HG03575 (cell line): ENCODE measurements around the gene PIGZ.

Source experiments
- ATAC-seq: cut with Tn5 transposase; IDR thresholded peaks from one replicate; pipeline ENCODE4 v1.9.1; 2021; ENCODE audit not compliant: unreplicated experiment, insufficient number of reproducible peaks, low FRiP score; ENCODE audit errors: extremely low read depth

The PIGZ gene

DNA sequence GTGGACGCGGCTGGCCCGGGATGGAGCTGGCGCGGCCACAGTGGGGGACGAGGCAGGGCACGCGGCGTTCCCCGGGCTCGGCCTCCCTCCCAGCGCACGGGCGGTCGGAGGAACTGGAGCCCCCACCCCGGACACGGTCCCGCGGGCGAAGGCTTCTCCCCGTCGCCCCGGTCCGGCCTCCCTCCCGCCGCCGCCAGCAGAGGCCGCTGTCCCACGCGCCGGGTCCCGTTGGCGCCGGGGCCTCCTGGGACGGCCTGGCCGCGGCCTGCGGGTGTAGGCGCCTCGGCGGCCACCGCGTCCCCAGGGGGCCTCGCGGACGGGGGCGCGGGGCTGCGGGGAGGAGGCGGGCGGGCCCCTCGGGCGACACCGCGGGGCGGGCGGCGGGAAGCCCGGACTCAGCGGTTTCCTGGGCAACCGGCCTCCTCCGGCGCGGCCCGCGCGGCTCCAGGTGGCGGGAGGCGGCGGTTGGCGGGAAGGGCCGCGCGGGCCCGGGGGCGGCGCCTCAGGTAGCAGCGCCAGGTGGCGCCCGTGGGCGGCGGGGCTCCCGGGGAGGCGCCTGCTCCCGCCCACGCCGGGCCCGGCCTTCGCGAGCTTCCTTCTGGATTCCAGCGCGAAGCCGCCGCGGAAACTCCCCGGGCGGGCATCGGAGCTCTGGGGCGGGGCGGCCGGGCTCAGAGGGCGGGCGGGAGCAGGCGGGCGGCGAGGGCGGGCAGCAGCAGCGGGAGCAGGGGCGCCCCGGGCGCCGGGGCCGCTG is 34.2 kb upstream of the PIGZ start:
- ATAC-seq, result no peak

DNA sequence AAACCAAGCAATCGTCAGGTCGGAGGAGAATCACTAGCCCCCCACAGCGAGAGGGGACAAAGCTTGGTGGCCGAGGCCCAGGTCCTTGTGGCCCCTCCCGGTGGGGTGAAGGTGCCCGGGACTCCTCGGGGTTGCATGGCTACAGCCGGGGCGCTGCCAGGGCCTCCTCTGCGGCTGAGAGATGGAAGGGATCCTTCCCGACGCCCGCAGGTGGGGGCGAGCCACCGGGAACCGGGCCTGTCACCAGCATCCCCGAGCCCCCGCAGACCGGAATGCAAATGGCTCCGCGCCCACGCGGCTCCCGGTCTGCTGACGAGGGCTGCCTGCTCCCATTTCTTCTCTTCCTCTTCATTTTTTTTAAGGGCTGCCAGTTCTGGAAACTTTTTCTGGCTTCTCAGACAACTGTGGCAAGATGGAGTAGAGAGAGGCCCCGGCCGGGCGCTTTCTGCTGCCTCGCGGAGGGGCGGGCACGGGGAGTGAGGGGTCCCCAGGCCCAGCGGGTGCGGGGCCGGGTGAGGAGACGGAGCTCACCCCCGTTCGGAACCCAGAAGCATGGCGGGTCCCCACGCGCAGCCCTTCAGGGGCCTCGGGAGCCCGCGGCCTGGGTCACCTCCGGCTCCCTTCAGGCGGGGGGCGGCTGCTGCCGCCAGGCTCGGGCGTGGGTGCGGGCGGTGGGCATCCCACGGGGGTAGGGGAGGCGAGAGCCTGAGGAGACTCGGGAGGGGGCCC is 33.5 kb upstream of the PIGZ start:
- no peak for ATAC-seq

DNA sequence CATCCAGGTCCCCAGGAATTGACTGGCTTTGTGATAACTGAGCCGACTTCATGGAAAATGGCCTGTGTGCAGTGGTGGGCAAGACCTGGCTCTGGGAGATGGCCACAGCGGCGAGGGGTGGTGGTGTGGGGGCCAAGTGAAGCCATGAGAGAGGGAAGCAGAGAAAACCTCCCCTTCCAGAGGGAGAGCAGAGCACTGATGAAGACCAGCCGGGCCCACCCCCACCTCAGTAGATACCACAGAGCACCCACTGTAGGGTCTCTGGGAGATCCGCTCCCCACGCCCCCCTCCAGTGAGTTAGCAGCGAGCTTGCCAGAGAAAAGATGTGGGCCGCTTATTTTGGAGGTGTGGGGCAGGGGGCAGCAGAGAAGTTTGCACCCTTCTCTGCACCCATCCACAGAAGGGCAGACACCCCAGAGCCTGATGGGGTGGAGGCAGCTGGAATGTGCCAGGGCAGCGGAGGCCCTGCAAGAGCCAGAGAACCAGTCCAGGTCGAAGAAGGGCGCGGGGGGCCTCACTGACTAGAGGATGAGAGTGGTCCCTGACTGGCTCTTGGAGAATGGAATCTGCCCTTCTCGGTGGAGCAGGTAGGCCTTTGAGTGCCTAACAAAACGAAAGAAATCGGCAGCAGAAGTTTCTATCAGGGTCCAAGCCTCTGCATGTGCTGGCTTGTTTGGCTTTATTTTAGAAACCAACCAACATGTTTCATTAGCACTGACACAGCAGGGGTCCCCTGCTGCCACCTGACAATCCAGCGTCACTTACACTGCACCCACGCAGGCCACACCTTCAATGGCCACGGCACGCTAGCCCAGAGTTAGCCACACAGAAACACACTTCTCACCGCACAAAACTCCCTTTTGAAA is 32.7 kb upstream of the PIGZ start:
- ATAC-seq, result no peak

DNA sequence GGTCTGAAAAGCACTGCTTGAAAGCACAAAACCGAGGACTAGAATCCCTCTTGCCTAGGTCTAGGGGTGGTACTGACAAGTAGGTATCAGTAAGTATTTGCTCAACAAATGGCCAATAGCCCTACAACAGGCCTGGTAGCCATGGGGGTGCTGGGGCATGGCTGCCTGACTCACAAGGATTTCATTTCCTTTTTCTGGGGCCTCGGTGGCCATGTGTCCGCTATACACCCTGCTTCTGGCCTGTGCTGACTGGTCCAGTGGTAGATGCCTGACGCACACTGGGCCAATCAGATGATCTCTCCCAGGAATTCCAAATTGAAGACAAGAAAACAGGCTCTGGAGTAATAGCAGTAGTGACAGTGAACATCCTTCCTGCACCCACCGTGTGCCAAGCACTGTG is 31.6 kb upstream of the PIGZ start:
- no peak for ATAC-seq

DNA sequence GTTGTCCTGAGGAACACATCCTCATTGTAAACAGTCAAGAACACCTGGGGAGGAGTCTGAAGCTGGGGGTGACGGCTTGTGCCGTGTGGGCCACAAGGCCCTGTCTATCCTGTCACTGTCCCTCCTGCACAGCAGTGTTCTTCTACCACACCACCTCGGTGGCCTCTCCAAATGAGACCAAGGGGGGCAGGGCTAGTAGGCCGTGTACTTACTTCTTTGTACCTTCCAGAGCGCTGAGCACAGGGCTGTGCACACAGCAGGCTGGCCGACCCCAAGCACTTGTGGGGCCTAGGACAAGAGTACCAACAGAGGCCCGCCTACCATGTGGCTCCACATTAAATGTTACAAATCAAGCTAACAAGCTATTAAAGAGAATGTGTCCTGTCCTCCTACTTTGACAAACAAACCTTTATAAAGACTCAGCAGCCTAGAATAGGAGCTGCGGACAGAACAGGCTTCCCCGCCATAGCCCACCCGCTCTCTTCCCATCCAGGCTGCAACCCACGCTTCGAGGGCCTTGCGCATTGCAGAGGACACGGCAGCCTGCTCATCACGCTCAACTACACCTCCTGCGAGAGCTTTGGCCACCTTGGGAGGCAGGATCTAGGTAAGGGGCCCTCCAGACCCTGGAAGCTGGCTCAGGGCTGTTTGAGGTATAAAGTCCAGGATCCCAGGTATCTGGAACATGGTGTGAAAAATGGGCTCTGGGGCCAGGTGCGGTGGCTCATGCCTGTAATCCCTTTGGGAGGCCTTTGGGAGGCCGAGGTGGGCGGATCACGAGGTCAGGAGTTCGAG is 30.5 kb upstream of the PIGZ start:
- no peak for ATAC-seq

DNA sequence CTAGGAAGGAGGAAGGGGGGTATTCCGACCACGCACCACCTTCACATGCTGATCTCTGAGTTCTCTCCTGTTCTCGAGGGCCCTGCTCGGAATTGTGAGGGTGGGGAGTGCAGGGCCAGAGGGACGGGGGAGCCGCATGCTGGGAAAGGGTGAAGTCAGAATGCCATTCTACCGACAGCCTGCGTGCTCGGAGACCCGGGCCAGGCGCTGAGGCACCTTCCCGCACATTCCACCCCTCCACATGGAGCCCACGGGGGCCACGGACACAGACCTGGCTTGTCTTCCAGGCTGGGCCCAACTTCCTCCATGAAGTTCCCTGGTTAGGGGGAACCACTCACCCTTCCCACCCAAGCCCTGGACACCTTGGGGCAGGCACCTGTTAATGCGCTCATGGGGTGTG is 28.7 kb upstream of the PIGZ start:
- no peak for ATAC-seq

DNA sequence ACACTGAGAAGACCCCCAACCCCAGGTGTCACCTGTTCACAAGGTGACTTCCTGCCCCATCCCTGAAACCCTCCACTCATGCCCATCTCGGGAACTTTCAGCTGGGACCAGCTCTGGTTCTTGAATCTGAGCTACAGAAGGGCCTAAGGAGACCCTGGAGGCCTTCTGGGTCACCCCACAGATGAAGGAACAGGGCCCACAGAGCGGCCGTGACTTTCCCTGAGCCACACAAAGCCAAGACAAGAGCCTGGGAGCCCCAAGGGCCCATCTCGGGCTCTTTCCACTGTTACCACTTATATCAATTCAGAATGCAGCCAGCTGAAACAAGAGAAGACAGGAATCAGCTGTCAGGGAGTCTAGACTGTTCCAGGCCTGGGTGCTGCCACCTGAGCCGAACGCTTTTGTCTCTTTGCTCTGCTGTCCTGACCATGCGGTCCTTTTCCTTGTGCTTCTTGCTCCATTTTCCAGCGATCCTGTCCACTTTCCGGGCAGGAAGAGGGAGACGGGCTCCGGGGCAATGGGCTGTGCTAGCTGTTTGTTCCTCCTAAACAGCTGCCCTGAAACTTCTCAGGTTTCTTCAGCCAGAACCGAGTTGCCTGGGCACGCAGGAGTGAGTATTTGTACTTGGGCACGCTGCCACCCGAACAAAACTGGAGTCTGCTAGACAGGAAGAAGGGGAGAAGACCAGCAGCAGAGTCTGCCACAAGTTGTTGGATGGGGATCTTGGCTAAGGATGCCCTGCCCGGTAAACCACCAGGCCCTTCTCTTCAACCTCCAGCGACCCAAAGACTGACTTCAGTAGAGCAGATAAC is 28.0 kb upstream of the PIGZ start:
- ATAC-seq, result no peak

DNA sequence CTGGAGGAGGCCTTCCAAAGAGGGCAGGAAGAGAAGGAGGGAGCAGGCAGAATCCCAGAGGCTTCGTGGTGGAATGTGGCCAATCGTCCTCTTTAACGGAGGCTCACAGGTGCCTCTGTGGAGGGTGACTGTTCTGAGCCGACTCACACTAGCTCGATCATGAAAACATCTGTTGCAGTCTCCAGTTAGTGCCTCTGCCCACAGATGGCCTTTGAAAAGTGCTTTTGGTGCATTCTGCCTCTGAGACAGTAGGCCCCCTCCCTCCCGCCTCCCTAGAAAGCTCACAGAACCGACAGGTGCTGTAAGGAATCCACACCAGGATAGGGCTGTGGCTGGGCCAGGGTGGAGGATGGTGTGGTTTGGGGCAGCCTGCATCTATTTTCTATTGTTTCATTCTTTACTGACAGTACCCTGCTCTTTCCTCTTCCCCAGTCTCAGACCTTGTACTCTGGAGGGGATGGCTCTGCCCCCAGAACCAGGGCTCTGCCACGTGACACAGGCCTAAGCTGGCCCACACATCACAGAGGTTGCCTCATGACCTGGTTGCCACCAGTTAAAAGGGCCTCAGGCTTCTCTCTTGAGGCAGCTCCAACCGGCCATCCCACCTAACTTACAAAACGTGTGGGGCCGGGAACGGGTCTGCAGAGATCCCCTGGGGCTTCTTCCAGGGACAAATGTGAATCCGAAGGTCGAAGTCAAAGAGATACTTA is 27.2 kb upstream of the PIGZ start:
- no peak for ATAC-seq

DNA sequence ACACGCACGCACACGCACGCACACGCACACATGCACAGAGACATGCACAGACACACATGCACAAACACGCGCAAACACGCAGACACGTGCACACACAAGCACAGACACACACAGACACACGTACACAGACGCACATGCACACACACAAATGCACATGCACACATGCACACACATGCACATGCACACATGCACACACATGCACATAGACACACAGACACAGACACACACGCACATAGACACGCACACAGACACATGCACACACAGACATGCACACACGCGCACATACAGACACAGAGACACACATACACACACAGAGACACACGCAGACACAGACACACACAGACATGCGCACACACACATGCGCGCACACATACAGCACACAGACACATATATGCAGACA is 26.4 kb upstream of the PIGZ start:
- no peak for ATAC-seq

DNA sequence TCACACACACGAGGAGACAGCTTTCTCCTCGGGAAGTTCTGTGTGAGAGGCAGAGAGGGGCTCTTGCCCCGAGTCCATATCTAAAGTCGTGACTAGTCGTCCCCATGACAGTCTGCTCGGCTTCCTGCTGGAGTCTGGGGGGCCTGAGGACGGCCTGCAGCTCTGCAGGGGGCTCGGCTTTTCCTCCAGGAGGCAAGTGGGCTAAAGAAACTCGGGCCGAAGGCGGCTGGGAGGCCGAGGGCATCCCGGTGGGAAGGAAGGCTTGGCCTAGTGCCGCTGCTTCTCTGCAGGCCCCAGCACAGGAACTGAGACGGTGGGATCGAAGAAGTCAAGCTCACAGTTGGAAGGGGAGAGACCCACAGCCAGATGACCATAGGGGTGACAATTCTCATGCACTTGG is 25.4 kb upstream of the PIGZ start:
- no peak for ATAC-seq

DNA sequence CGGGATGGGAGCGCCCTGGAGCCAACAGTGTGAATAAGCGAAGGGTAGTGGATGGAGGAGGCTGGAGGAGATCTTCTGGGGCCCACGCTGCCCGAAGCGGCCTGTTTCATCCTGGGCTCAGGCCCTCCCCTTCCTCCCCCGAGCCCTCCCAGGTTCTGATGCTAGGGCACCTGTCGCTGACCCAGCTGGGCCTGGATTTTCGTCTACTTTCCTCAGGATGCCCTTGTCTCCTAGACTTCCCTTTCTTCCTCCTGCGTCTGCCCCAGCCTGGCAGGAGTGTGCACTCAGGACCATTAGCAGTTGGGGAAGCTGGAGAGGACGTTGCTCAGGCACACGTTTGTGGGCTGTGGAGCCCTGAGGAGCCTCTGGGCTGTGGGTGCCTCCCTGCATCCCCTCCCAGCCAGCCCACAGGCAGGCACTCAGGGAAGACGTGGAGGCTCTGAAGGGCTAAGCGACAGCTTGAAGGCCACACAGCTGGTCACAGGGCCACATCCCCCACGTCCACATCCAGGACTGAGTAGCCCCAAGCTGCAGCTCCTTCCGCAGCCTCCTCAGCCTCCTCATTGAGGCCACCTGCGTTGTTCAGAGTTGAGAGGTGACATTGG is 23.9 kb upstream of the PIGZ start:
- no peak for ATAC-seq

DNA sequence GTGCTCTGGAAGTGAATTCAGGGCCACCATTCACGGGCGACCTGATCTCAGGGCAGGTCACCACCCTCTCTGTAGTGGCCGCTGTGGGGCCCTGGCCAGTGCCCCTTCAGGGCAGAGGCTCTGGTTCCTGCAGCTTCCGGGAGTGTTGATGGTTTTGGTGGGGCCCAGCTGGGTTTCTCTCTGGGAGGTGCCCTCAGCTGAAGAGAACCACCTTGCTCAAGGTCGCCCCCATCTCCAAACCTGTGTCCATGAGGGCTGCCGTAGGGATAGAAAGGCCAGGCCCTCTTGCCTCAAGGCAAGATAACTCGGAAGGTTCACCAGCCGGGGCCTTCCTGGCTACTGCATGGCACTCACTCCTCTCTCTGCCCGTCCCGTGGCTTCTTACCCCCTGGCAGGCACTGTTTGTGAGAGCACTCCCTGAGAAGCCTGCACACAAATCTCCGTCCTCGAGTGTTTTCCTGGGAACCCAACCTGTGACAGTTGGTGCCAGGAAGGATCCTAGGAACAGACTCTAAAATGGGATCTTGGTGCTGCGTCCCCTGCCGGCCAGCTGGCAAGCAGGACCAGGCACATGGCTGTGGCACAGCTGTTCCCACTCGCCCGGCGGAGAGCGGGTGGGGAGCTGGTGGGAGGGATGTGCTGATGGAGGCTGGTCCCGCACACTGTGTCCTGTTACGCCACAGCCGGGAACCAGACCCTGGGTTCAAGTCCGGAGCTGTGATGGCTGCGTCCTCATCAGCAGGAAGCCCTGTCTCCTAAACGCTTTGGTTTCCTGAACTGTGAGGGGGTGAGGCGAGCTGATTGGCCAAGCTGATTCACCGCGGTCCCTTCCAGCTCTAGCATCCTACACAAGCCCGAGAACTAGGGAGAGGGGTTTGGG is 23.2 kb upstream of the PIGZ start:
- ATAC-seq, result no peak

DNA sequence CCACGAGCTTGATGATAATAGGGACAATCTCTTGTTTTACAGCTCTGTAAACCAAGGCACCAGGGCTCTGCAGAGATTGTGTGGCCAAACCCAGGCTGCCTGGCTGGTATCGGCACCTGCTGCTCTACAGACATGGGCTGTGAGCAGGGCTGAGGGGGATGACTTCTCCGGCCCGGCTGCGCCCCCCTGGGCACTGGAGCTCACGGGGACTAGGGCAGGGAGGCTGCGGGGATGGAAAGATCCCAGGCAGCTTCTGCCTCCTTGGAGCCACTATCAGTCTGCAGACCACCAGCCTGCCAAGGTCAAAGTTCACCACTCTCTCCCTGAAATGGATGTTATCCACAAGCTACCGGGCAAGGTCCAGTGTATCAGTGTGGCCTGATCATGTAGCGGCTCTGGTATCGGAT is 22.0 kb upstream of the PIGZ start:
- no peak for ATAC-seq

DNA sequence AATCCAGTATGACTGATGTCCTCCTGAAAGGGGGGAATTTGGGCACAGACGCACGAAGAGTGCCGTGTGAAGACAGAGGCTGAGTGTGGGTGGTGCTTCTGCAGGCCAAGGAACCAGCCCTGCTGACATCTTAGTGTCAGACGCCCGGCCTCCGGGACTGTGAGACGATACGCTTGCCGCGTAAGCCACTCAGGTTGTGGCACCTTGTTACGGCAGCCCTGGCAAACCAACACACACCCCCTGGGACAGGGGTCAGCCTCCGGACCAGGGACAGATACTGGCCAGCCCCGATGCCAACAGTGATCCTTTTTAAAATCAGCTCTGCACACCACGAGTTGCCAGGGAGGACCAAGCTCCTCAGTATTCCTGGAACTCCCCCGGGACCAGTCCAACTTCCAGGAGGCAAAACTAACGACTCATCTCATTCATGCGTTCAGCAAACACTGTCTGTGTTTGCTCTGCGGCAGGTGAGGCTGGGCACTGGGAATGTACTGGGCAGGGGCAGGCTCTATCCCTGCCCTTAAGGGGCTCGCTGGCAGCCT is 21.2 kb upstream of the PIGZ start:
- ATAC-seq, result no peak

DNA sequence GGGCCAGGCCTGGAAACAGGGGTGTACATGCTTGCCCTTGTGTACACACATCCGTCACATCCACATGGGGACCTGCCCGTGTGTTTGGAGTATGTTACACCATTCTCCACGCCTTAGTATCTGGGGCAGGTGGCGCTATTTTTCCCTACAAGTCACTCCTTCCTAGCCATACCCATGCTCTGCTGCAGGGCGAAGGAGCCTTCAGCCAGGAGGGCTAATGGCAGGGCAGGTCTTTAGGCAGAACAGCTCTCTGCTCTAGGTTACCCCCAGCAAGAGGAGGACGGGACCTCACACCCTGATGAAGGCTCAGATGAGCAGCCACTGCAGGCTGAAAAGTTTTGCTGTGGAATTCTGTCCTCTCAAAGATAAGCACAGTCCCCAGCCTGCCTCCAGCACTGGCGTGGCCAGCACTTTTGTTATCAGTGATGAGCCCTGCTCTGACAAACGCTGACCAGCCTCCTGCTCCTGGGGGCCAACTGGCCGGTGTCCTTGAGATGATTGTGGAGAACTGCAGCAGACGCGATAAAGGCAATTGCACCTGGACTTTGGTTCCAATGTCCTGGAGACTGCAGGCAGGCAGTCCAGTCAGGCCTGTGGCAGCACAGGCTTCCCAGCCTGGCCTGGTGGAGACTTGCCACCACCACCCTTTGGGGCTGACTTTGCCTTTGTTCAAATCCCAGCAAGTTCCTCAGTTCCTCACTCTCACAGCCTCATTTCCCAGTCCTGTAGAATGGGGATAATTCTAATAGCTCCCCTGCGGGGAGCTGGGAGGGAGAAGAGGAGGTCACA is 19.8 kb upstream of the PIGZ start:
- ATAC-seq, result no peak
